GM18858 (cell line): ENCODE data around the gene TCF12.

Experiments
- ATAC-seq: cut with Tn5 transposase; IDR thresholded peaks from one replicate; pipeline ENCODE4 v1.9.1; 2021; ENCODE audit not compliant: unreplicated experiment

The TCF12 gene

GRCh38 chr15:57044970-57045369 lies 126.5 kb downstream of the TCF12 start:
- ATAC-seq: no peak

- ATAC-seq: peak; percentile 86
These were observed 127.4 kb downstream of the TCF12 start for GRCh38 chr15:57045741-57046382.

- ATAC-seq: no peak
These were observed 130.6 kb downstream of the TCF12 start for GRCh38 chr15:57048930-57049549.

GRCh38 chr15:57053470-57053869 lies 135.0 kb downstream of the TCF12 start:
- ATAC-seq: no peak

GRCh38 chr15:57054204-57054750 lies 135.8 kb downstream of the TCF12 start:
- no peak for ATAC-seq

GRCh38 chr15:57056357-57056756 lies 137.9 kb downstream of the TCF12 start:
- no peak for ATAC-seq

- ATAC-seq: no peak
These were observed 138.9 kb downstream of the TCF12 start for GRCh38 chr15:57057134-57057930.

- no peak for ATAC-seq
These were observed 140.7 kb downstream of the TCF12 start for GRCh38 chr15:57059026-57059660.

GRCh38 chr15:57060799-57061198 lies 142.4 kb downstream of the TCF12 start:
- no peak for ATAC-seq

- no peak for ATAC-seq
These were observed 142.8 kb downstream of the TCF12 start for GRCh38 chr15:57061281-57061680.

GRCh38 chr15:57061696-57062095 lies 143.3 kb downstream of the TCF12 start:
- no peak for ATAC-seq

- ATAC-seq: no peak
These were observed 145.6 kb downstream of the TCF12 start for GRCh38 chr15:57064033-57064432.

- ATAC-seq: no peak
These were observed 151.0 kb downstream of the TCF12 start for GRCh38 chr15:57069423-57069822.

GRCh38 chr15:57070674-57071073 lies 152.2 kb downstream of the TCF12 start:
- no peak for ATAC-seq

- no peak for ATAC-seq
These were observed 161.0 kb downstream of the TCF12 start for GRCh38 chr15:57079446-57079845.

- ATAC-seq: peak; percentile 48
These were observed 161.6 kb downstream of the TCF12 start for GRCh38 chr15:57079931-57080620.

- ATAC-seq: no peak
These were observed 163.7 kb downstream of the TCF12 start for GRCh38 chr15:57082054-57082728.

- no peak for ATAC-seq
These were observed 165.7 kb downstream of the TCF12 start for GRCh38 chr15:57084192-57084591.

- no peak for ATAC-seq
These were observed 166.8 kb downstream of the TCF12 start for GRCh38 chr15:57085267-57085666.

- ATAC-seq: no peak
These were observed 168.5 kb downstream of the TCF12 start for GRCh38 chr15:57086857-57087427.
